GM19468 (cell line): ENCODE results near the gene C19orf73.

Experiments used
- ATAC-seq: cut with Tn5 transposase; IDR thresholded peaks from one replicate; pipeline ENCODE4 v1.9.1; 2021; ENCODE audit warnings: mild to moderate bottlenecking, moderate library complexity, moderate number of reproducible peaks; ENCODE audit not compliant: unreplicated experiment; ENCODE audit errors: extremely low read depth

The C19orf73 gene

DNA sequence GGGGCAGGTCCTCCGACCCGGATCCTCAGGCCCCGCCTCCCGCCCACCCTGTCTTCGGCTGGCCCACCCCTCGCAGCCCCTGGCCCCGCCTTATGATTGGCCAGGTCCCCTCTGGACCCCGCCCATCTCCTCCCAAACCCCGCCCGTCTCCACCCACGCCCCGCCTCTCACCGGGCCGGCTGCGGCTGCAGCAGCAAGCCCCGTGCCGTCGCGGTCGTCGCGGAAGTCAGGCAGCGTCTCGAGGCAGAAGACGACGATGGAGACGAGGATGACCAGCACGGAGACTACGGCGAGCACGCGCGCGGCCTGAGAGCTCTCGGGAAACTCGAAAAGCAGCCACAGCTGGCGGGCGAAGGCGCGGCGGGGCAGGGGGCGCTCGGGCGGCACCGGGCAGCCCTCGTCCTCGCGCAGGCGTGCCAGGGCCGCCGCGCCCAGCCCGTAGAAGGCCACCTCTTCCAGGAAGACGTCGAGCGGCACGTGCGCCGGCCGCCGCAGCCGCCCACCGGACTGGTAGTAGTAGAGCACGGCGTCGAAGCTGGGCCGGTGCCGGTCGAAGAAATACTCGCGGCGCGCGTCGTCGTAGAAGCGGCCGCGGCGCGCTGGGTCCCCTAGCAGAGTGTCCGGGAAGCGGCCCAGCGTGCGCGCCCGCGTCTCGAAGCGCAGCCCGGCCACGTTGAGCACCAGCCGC, 46.9 kb downstream of the C19orf73 start:
- ATAC-seq: no peak

DNA sequence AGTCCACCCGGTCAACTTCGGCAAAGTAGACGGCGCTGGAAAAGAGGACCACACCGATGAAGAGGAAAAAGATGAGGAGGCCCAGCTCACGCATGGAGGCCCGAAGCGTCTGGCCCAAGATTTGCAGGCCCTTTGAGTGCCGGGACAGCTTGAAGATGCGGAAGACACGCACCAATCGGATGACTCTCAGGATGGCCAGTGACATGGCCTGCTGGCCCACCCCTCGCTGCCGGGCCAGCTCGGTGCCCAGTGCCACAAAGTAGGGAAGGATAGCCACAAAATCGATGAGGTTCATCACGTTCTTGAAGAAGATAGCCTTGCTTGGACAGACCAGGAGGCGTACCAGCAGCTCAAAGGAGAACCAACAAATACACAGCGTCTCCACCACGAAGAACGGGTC, 48.5 kb downstream of the C19orf73 start:
- no peak for ATAC-seq

DNA sequence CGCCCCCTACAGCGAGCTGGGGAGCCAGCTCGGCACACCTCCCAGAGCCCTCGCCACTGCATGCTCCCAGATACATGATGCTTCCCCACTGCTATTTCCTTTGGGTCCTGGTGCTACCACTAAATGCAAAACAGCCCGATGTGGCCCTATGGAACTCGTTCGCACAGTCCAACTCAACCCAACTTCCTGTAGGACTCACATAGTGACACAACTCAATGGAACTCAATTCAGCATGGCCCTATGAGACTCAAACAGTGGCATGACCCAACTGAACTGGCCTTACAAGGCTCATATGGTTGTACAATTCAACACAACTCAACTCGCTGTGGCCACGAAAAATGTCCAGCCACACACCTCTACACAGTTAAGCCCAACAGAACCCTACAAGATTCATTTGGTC, 49.9 kb downstream of the C19orf73 start:
- no peak for ATAC-seq
